Right lobe of liver (tissue), 4 donors: ENCODE measurements around the gene DAPK1.

ENCODE experiments used
- POLR2A ChIP-seq: fragments of 450-650 bp; IDR thresholded peaks from one replicate; pipeline ENCODE4 v1.6.1; 2017; ENCODE audit warnings: antibody characterized with exemption, mild to moderate bottlenecking
- TF ChIP-seq, protein P1 (sequence below), 4 donors: fragments of 200-600 bp in 3 of 4; fragments of 450-650 bp in 1 of 4; IDR thresholded peaks; one replicate each; pipeline versions ENCODE4 v1.5.1 to v1.8.0; 2016 to 2022; ENCODE audit warnings: antibody characterized with exemption in 4 of 4, mild to moderate bottlenecking in 2 of 4
- donor health status: DM: no; HTN: no; CAD: no.
- donor health status: DM: no; HTN: no; CAD: no.
- donor health status: DM: no; HTN: yes; CAD: no.

DNA sequence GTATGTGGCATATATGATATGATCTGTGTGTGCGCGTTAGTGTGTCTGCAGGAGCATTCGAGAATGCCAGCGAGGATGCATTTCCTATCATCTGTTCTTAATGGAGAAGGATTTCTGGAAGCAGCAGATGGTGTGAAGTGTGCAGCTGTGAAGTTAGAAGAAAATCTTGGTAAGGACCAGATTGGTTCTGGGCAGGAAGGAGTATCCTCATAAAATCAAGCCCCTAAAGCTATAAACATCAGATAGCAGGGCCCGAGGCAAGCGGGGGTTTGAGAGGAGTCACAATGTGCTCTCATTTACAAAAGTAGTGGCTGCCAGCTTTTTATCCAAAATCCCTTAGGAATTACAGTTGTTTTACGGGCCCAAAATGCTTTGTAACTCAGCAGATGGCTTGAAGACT lies 40.0 kb downstream of the DAPK1 start:
- TF ChIP-seq, protein P1, sequence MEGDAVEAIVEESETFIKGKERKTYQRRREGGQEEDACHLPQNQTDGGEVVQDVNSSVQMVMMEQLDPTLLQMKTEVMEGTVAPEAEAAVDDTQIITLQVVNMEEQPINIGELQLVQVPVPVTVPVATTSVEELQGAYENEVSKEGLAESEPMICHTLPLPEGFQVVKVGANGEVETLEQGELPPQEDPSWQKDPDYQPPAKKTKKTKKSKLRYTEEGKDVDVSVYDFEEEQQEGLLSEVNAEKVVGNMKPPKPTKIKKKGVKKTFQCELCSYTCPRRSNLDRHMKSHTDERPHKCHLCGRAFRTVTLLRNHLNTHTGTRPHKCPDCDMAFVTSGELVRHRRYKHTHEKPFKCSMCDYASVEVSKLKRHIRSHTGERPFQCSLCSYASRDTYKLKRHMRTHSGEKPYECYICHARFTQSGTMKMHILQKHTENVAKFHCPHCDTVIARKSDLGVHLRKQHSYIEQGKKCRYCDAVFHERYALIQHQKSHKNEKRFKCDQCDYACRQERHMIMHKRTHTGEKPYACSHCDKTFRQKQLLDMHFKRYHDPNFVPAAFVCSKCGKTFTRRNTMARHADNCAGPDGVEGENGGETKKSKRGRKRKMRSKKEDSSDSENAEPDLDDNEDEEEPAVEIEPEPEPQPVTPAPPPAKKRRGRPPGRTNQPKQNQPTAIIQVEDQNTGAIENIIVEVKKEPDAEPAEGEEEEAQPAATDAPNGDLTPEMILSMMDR (IDR thresholded peaks at IDR 0.05), result no peak
- no peak for TF ChIP-seq POLR2A
